HepG2 (cell line): ENCODE data around the gene VWCE. TPM values are rescaled to one million over a fixed set of nuclear protein-coding genes. Genes with fewer than 3 reads are reported as not detected.

Source experiments
- AKAP8 ChIP-seq: sonication (generic); formaldehyde crosslinking; IDR thresholded peaks from 2 replicates; pipeline ENCODE4 v1.5.1; 2020; ENCODE audit warnings: mild to moderate bottlenecking, missing genetic modification reagents
- ATF7-NPFF ChIP-seq: sonication (generic); formaldehyde crosslinking; IDR thresholded peaks from 2 replicates; pipeline ENCODE4 v1.8.1; 2023; ENCODE audit warnings: mild to moderate bottlenecking, low read depth, missing genetic modification reagents, moderate library complexity
- GATAD1 ChIP-seq: IDR thresholded peaks from 2 replicates; pipeline ENCODE4 v1.6.1; 2016; ENCODE audit warnings: missing genetic modification reagents, missing compliant biosample characterization
- NFIC ChIP-seq: IDR thresholded peaks from 2 replicates; pipeline ENCODE4 v1.6.1; 2012; ENCODE audit warnings: mild to moderate bottlenecking, low read length, inconsistent platforms
- PCBP1 ChIP-seq: fragments of 200-400 bp; formaldehyde crosslinking; IDR thresholded peaks from 2 replicates; pipeline ENCODE4 v1.6.1; 2017; ENCODE audit warnings: mild to moderate bottlenecking, low read depth, low read length, borderline replicate concordance
- POLR2AphosphoS2 ChIP-seq: IDR thresholded peaks from 2 replicates; pipeline ENCODE4 v1.6.1; 2011; ENCODE audit warnings: low read depth, low read length, improper control_type of control experiment
- SNAPC5 ChIP-seq: sonication (generic); formaldehyde crosslinking; IDR thresholded peaks from 2 replicates; pipeline ENCODE4 v1.8.1; 2023; ENCODE audit warnings: mild to moderate bottlenecking, missing genetic modification reagents, borderline replicate concordance
- YY1 ChIP-seq: IDR thresholded peaks from 2 replicates; pipeline ENCODE4 v1.6.1; 2011; ENCODE audit warnings: low read length, low read depth, moderate library complexity, mild to moderate bottlenecking; ENCODE audit not compliant: insufficient read depth, insufficient replicate concordance
- ZNF230 ChIP-seq: sonication (generic); formaldehyde crosslinking; IDR thresholded peaks from 2 replicates; pipeline ENCODE4 v1.4.0; 2020; ENCODE audit warnings: mild to moderate bottlenecking, missing genetic modification reagents
- ZNF567 ChIP-seq: sonication (generic); formaldehyde crosslinking; IDR thresholded peaks from 2 replicates; pipeline ENCODE4 v1.8.1; 2023; ENCODE audit warnings: mild to moderate bottlenecking, missing genetic modification reagents, borderline replicate concordance
- ZNF598 ChIP-seq: sonication (generic); formaldehyde crosslinking; IDR thresholded peaks from 2 replicates; pipeline ENCODE4 v1.5.1; 2020; ENCODE audit warnings: mild to moderate bottlenecking, missing genetic modification reagents, borderline replicate concordance
- ZNF615 ChIP-seq: sonication (generic); formaldehyde crosslinking; IDR thresholded peaks from 2 replicates; pipeline ENCODE4 v1.5.0; 2020; ENCODE audit warnings: mild to moderate bottlenecking, missing genetic modification reagents, borderline replicate concordance
- ZNF674 ChIP-seq: sonication (generic); formaldehyde crosslinking; IDR thresholded peaks from 2 replicates; pipeline ENCODE4 v1.5.0; 2020; ENCODE audit warnings: low read depth, mild to moderate bottlenecking, missing genetic modification reagents
- ZNF709 ChIP-seq: sonication (generic); formaldehyde crosslinking; IDR thresholded peaks from 2 replicates; pipeline ENCODE4 v1.5.0; 2020; ENCODE audit warnings: mild to moderate bottlenecking, missing genetic modification reagents
- polyA plus RNA-seq, 8 experiments: library from polyadenylated mRNA; depleted of rRNA in 3 of 8; stranded (reverse) in 7 of 8; unstranded in 1 of 8; fragments of >200 nt; fragmentation: Illumina TruSeq in 4 of 8; extraction: Trizol in 4 of 8; gene quantifications; 2 replicates each; pipeline versions ENCODE4 v1.2.1 to v1.2.3, GENCODE V29; 2011 to 2016; ENCODE audit warnings: low read depth in 4 of 8, missing spikeins in 1 of 8, mixed read lengths in 1 of 8; ENCODE audit not compliant: insufficient read depth in 1 of 8
- total RNA-seq, 5 experiments: library from RNA; depleted of rRNA; stranded (reverse); fragments of >200 nt; fragmentation: Illumina TruSeq; extraction: Trizol; gene quantifications; 2 replicates each; pipeline ENCODE4 v1.2.3, GENCODE V29; 2016; ENCODE audit warnings: low read depth in 1 of 5
- TF ChIP-seq, protein P1 (sequence below): sonication (generic); formaldehyde crosslinking; IDR thresholded peaks from 2 replicates; pipeline ENCODE4 v1.4.0; 2020; ENCODE audit warnings: missing genetic modification reagents
- TF ChIP-seq, protein P2 (sequence below): sonication (generic); formaldehyde crosslinking; IDR thresholded peaks from 2 replicates; pipeline ENCODE4 v1.5.0; 2020; ENCODE audit warnings: missing genetic modification reagents
- TF ChIP-seq, protein P3 (sequence below): IDR thresholded peaks from 2 replicates; pipeline ENCODE4 v1.6.1; 2012; ENCODE audit warnings: inconsistent platforms
- TF ChIP-seq, protein P4 (sequence below): fragments of 450-650 bp; IDR thresholded peaks from 2 replicates; pipeline ENCODE4 v1.6.1; 2016
- TF ChIP-seq, protein P5 (sequence below): sonication (generic); formaldehyde crosslinking; IDR thresholded peaks from 2 replicates; pipeline ENCODE4 v1.8.1; 2023; ENCODE audit warnings: mild to moderate bottlenecking, missing genetic modification reagents
- TF ChIP-seq, protein P6 (sequence below): sonication (generic); formaldehyde crosslinking; IDR thresholded peaks from 2 replicates; pipeline ENCODE4 v1.4.0; 2020; ENCODE audit warnings: mild to moderate bottlenecking, missing genetic modification reagents, borderline replicate concordance

Gene VWCE
- total and polyA plus RNA-seq, 2 of the 13 experiments (the other 11 are each of a cell fraction or from before 2014, with no cell fraction given): 27.6 to 58.3 TPM

- TF ChIP-seq YY1: no peak
- TF ChIP-seq, protein P1, sequence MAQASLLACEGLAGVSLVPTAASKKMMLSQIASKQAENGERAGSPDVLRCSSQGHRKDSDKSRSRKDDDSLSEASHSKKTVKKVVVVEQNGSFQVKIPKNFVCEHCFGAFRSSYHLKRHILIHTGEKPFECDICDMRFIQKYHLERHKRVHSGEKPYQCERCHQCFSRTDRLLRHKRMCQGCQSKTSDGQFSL (CRISPR knock-in tag): no peak
- TF ChIP-seq AKAP8 (CRISPR knock-in tag): peak; percentile 89
- TF ChIP-seq POLR2AphosphoS2: no peak
- TF ChIP-seq GATAD1 (CRISPR knock-in tag): peak; percentile 43; the same call in 1 of the 2 replicates
- TF ChIP-seq NFIC: no peak
- TF ChIP-seq SNAPC5: no peak
- TF ChIP-seq ZNF709: peak; percentile 70
- TF ChIP-seq ZNF615: no peak
- no peak for TF ChIP-seq ATF7-NPFF
- TF ChIP-seq ZNF598 (CRISPR knock-in tag): no peak
- no peak for TF ChIP-seq ZNF674
- peak; percentile 12; the same call in 1 of the 2 replicates for TF ChIP-seq ZNF230 (CRISPR knock-in tag)
- no peak for TF ChIP-seq ZNF567 (CRISPR knock-in tag)
- TF ChIP-seq, protein P2, sequence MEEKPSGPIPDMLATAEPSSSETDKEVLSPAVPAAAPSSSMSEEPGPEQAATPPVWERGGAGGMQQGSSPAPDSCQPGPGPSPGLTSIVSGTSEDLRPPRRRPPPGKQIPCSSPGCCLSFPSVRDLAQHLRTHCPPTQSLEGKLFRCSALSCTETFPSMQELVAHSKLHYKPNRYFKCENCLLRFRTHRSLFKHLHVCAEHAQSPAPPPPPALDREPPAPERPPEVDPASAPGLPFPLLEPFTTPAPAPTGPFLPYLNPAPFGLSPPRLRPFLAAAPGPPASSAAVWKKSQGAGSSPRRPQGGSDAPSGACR (CRISPR knock-in tag): no peak; the same call in 1 of the 2 replicates
- TF ChIP-seq, protein P3, sequence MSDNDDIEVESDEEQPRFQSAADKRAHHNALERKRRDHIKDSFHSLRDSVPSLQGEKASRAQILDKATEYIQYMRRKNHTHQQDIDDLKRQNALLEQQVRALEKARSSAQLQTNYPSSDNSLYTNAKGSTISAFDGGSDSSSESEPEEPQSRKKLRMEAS: peak; percentile 93
- TF ChIP-seq, protein P4, sequence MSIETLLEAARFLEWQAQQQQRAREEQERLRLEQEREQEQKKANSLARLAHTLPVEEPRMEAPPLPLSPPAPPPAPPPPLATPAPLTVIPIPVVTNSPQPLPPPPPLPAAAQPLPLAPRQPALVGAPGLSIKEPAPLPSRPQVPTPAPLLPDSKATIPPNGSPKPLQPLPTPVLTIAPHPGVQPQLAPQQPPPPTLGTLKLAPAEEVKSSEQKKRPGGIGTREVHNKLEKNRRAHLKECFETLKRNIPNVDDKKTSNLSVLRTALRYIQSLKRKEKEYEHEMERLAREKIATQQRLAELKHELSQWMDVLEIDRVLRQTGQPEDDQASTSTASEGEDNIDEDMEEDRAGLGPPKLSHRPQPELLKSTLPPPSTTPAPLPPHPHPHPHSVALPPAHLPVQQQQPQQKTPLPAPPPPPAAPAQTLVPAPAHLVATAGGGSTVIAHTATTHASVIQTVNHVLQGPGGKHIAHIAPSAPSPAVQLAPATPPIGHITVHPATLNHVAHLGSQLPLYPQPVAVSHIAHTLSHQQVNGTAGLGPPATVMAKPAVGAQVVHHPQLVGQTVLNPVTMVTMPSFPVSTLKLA: peak; percentile 46; the same call in 1 of the 2 replicates
- TF ChIP-seq, protein P5, sequence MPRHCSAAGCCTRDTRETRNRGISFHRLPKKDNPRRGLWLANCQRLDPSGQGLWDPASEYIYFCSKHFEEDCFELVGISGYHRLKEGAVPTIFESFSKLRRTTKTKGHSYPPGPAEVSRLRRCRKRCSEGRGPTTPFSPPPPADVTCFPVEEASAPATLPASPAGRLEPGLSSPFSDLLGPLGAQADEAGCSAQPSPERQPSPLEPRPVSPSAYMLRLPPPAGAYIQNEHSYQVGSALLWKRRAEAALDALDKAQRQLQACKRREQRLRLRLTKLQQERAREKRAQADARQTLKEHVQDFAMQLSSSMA: no peak
- TF ChIP-seq, protein P6, sequence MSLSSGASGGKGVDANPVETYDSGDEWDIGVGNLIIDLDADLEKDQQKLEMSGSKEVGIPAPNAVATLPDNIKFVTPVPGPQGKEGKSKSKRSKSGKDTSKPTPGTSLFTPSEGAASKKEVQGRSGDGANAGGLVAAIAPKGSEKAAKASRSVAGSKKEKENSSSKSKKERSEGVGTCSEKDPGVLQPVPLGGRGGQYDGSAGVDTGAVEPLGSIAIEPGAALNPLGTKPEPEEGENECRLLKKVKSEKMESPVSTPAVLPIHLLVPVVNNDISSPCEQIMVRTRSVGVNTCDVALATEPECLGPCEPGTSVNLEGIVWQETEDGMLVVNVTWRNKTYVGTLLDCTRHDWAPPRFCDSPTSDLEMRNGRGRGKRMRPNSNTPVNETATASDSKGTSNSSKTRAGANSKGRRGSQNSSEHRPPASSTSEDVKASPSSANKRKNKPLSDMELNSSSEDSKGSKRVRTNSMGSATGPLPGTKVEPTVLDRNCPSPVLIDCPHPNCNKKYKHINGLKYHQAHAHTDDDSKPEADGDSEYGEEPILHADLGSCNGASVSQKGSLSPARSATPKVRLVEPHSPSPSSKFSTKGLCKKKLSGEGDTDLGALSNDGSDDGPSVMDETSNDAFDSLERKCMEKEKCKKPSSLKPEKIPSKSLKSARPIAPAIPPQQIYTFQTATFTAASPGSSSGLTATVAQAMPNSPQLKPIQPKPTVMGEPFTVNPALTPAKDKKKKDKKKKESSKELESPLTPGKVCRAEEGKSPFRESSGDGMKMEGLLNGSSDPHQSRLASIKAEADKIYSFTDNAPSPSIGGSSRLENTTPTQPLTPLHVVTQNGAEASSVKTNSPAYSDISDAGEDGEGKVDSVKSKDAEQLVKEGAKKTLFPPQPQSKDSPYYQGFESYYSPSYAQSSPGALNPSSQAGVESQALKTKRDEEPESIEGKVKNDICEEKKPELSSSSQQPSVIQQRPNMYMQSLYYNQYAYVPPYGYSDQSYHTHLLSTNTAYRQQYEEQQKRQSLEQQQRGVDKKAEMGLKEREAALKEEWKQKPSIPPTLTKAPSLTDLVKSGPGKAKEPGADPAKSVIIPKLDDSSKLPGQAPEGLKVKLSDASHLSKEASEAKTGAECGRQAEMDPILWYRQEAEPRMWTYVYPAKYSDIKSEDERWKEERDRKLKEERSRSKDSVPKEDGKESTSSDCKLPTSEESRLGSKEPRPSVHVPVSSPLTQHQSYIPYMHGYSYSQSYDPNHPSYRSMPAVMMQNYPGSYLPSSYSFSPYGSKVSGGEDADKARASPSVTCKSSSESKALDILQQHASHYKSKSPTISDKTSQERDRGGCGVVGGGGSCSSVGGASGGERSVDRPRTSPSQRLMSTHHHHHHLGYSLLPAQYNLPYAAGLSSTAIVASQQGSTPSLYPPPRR (CRISPR knock-in tag): no peak; the same call in 1 of the 2 replicates
- TF ChIP-seq PCBP1: no peak
These were observed 1.0 kb downstream of the VWCE start (continued) for GRCh38 chr11:61293867-61294716.
